ENCODE measurements around the gene ZSCAN30.

DNA sequence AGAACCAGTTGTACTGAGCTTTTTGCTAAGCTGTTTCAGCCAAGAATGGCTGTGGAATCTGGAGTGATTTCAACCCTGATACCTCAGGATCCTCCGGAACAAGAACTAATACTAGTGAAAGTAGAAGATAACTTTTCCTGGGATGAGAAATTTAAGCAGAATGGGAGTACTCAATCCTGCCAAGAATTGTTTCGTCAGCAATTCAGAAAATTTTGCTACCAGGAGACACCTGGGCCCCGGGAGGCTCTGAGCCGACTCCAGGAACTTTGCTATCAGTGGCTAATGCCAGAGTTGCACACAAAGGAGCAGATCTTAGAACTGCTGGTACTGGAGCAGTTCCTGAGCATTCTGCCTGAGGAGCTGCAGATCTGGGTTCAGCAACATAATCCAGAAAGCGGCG, 47.6 kb downstream of the ZSCAN30 start:
- TF ChIP-seq POLR2A (IDR thresholded peaks at IDR 0.05; ENCODE audit: low read length) (no peak), GATA1 (IDR thresholded peaks at IDR 0.05; ENCODE audit: low read depth, low read length) (no peak)

Measured in erythroblast (primary cell).